Measurements from ENCODE around the gene KIAA1549. TPM values are rescaled to one million over a fixed set of nuclear protein-coding genes. Genes with fewer than 3 reads are reported as not detected.

Gene KIAA1549
- total and polyA plus RNA-seq, 2 of the 8 experiments (the other 6 are each of a cell fraction or from before 2014, with no cell fraction given): 6.5 to 17.3 TPM

GRCh38 chr7:138866353-138866752 is 114.8 kb downstream of the KIAA1549 start:
- H3K14ac ChIP-seq (ENCODE audit: insufficient read length): no peak overlapping the region
- H2BK120ac ChIP-seq (replicated peaks; ENCODE audit: low read depth, low read length): no peak overlapping the region
- no peaks in the 10 kb centered on the region for H4K20me1 ChIP-seq (replicated peaks in 1 of 2; ENCODE audit: control insufficient read depth in 1 of 2, insufficient read depth in 2 of 2, low read length in 2 of 2)
- H3K4me3 ChIP-seq (ENCODE audit: extremely low read depth in 1 of 4, insufficient read depth in 2 of 4, low read depth in 3 of 4, low read length in 4 of 4): no peak overlapping the region
- H3K36me3 ChIP-seq (ENCODE audit: control insufficient read depth in 2 of 4, insufficient read depth in 4 of 4, low read length in 3 of 4): peaks cover 7 to 18% (median 13%) of the 10 kb centered on the region in 4 experiments; a peak in 5 of 8 replicates
- DNase-seq (ENCODE audit: low read depth in 1 of 2, low spot score in 2 of 2): no peak
- no peak overlapping the region for H2BK12ac ChIP-seq (ENCODE audit: low read depth, low read length)
- peak; percentile 5 to 19; a peak in 1 of 4 replicates for TF ChIP-seq RAD21 (IDR thresholded peaks at IDR 0.05 in 1 of 2, conservative IDR thresholded peaks at IDR 0.05 in 1 of 2; ENCODE audit: low read depth in 2 of 2, low read length in 2 of 2)
- TF ChIP-seq KDM1A (IDR thresholded peaks at IDR 0.05; ENCODE audit: borderline replicate concordance, low read length): no peak
- no peak for TF ChIP-seq GABPA (IDR thresholded peaks at IDR 0.05; ENCODE audit: borderline replicate concordance, insufficient read depth, low read length)
- peak in 1 of 3 experiments; percentile 9; a peak in 1 of 4 replicates for TF ChIP-seq CTCF (IDR thresholded peaks at IDR 0.05; ENCODE audit: control extremely low read depth in 1 of 3, insufficient read depth in 1 of 3, low read depth in 1 of 3, low read length in 3 of 3)
- no peak overlapping the region for H4K8ac ChIP-seq (ENCODE audit: extremely low read depth, insufficient read depth, low read length)
- H3K79me2 ChIP-seq (ENCODE audit: control insufficient read depth in 1 of 2, insufficient read depth in 2 of 2, low read length in 2 of 2): no peaks in the 10 kb centered on the region
- WGBS, 2 experiments (ENCODE audit: extremely low coverage in 1 of 2, insufficient coverage in 1 of 2, insufficient read length in 1 of 2, insufficient replicate concordance in 2 of 2, low coverage in 1 of 2, low lambda C conversion rate in 2 of 2, missing lambda C conversion rate in 1 of 2): 83% methylated on average over 9 of the region's 9 CpGs; no CpG with 5 or more reads in 1 of the 2 experiments
- H4K91ac ChIP-seq (replicated peaks; ENCODE audit: insufficient read length, low read length): no peak overlapping the region
- POLR2A ChIA-PET (ENCODE audit: partially characterized antibody): no interaction called here
- no peak overlapping the region for H3K4ac ChIP-seq (replicated peaks; ENCODE audit: insufficient read length, low read depth, low read length)
- no peak overlapping the region for H3K18ac ChIP-seq (ENCODE audit: extremely low read depth, low read length)
- H2AK5ac ChIP-seq (ENCODE audit: low read depth, low read length): no peak overlapping the region
- H3K27me3 ChIP-seq (replicated peaks in 1 of 4; ENCODE audit: control insufficient read depth in 3 of 4, extremely low read depth in 1 of 4, insufficient read depth in 3 of 4, low read length in 3 of 4): no peaks in the 10 kb centered on the region
- H3K4me2 ChIP-seq (ENCODE audit: insufficient read depth in 1 of 2, low read depth in 2 of 2, low read length in 2 of 2): no peak overlapping the region
- H3K23ac ChIP-seq (ENCODE audit: insufficient read length): no peak overlapping the region
- H3K23me2 ChIP-seq (ENCODE audit: low read depth, low read length): no peaks in the 10 kb centered on the region
- H2BK5ac ChIP-seq (ENCODE audit: low read depth, low read length): no peak overlapping the region
- no peak overlapping the region for H3K56ac ChIP-seq (replicated peaks; ENCODE audit: insufficient read length, low read depth, low read length)
- H3K4me1 ChIP-seq (replicated peaks in 1 of 4; ENCODE audit: control insufficient read depth in 3 of 4, insufficient read depth in 4 of 4, low read length in 3 of 4): no peaks in the 10 kb centered on the region
- H3K9ac ChIP-seq (replicated peaks in 1 of 4; ENCODE audit: extremely low read depth in 1 of 4, low read depth in 3 of 4, low read length in 3 of 4): no peak overlapping the region
- H2AFZ ChIP-seq (ENCODE audit: low read length): no peak overlapping the region
- H3K79me1 ChIP-seq (ENCODE audit: low read depth, low read length): no peaks in the 10 kb centered on the region
- no peak overlapping the region for H2BK20ac ChIP-seq (ENCODE audit: low read length)
- no peak overlapping the region for H3K27ac ChIP-seq (ENCODE audit: low read depth, low read length)
- H4K5ac ChIP-seq (ENCODE audit: insufficient read length, low read depth, low read length): no peak overlapping the region
- H2BK15ac ChIP-seq (ENCODE audit: low read length): no peak overlapping the region
- no peak for FAIRE-seq
- no peaks in the 10 kb centered on the region for H3K9me3 ChIP-seq (ENCODE audit: insufficient read depth in 2 of 2, low read depth in 1 of 2, low read length in 1 of 2)
- CTCF ChIA-PET (ENCODE audit: partially characterized antibody): interaction anchor here (0.9 to 1.0 kb wide), 2 partner anchors 209 to 850 kb away, joined by 3 to 5 read pairs; no protein-coding TSS in a partner anchor

All from H1 (cell line).